HCT116 (cell line): ENCODE data around the gene CASTOR1. TPM values are rescaled to one million over a fixed set of nuclear protein-coding genes. Genes with fewer than 3 reads are reported as not detected.

ENCODE experiments used
- ATAC-seq: fragments of 200-7000 bp; cut with Tn5 transposase; 2 replicates; pipeline ENCODE4 v1.9.1; 2020; ENCODE audit warnings: mild to moderate bottlenecking, moderate library complexity
- BruUV-seq: library from RNA; stranded (reverse); fragments of 400-500 nt; replicated peaks from 2 replicates; lab custom pipeline; 2021; lab: Mats Ljungman, UMichigan
- CTCF ChIA-PET: fragments of 300-600 bp; sonication (Branson Sonifier 250); formaldehyde crosslinking; loops from one replicate; lab custom pipeline; 2021; ENCODE audit warnings: antibody characterized with exemption; lab: Charles Lee
- POLR2A ChIA-PET: fragments of 300-600, 350-600 bp; sonication (Branson Sonifier 250); formaldehyde crosslinking; loops from one replicate; lab custom pipeline; 2021; ENCODE audit warnings: antibody characterized with exemption; lab: Charles Lee
- RAD21 ChIA-PET, 2 experiments: fragments of 300-600 bp; sonication (Branson Sonifier 250); formaldehyde crosslinking; loops; one replicate each; lab custom pipeline; 2023; ENCODE audit warnings: low total read pairs in 2 of 2; ENCODE audit not compliant: uncharacterized antibody in 2 of 2, unreplicated experiment in 2 of 2, low non-redundant PET in 1 of 2; lab: Charles Lee
- DNase-seq: peaks from one replicate; pipeline ENCODE4 v3.0.0-alpha.2; 2010; ENCODE audit warnings: low read depth, low spot score
- H2AFZ ChIP-seq: fragments of 200-600 bp; shearing (Covaris generic), sonication (generic); 2 replicates; pipeline ENCODE4 v1.6.1; 2017; ENCODE audit warnings: low read depth, mixed run types, mixed read lengths, antibody characterized with exemption, low read length; ENCODE audit not compliant: poor library complexity, severe bottlenecking
- H3K27ac ChIP-seq: 2 replicates; pipeline ENCODE4 v1.5.1; 2012; ENCODE audit warnings: low read depth, low read length
- H3K27me3 ChIP-seq: fragments of 200-600 bp; sonication (generic); 2 replicates; pipeline ENCODE4 v1.6.1; 2016; ENCODE audit warnings: mixed run types, low read length, mixed read lengths; ENCODE audit not compliant: insufficient read depth
- H3K36me3 ChIP-seq, 2 experiments: fragments of 200-500 bp in 1 of 2; fragments of 200-600 bp in 1 of 2; sonication (Bioruptor generic) in 1 of 2; sonication (generic) in 1 of 2; 2 replicates each; pipeline versions ENCODE4 v1.5.1 to v1.6.1; 2014 to 2016; ENCODE audit warnings: low read length in 2 of 2, inconsistent platforms in 1 of 2, mixed read lengths in 1 of 2, mixed run types in 1 of 2; ENCODE audit not compliant: insufficient read depth in 2 of 2, control insufficient read depth in 1 of 2
- H3K4me1 ChIP-seq, 2 experiments: fragments of 200-600 bp in 1 of 2; sonication (generic) in 1 of 2; 2 replicates each; pipeline versions ENCODE4 v1.5.1 to v1.6.1; 2012 to 2017; ENCODE audit warnings: low read length in 2 of 2, inconsistent platforms in 1 of 2, mild to moderate bottlenecking in 1 of 2, mixed read lengths in 1 of 2, mixed run types in 1 of 2, moderate library complexity in 1 of 2; ENCODE audit not compliant: insufficient read depth in 2 of 2, control insufficient read depth in 1 of 2
- H3K4me2 ChIP-seq: fragments of 200-600 bp; sonication (generic); 2 replicates; pipeline ENCODE4 v1.6.1; 2017; ENCODE audit warnings: mixed run types, low read length, mixed read lengths
- H3K4me3 ChIP-seq, 2 experiments: fragments of 200-600 bp in 1 of 2; sonication (generic) in 1 of 2; replicated peaks in 1 of 2; 2 replicates each; pipeline ENCODE4 v1.5.1; 2011 to 2016; ENCODE audit warnings: low read length in 2 of 2, control low read depth in 1 of 2, low read depth in 1 of 2, mild to moderate bottlenecking in 1 of 2, mixed read lengths in 1 of 2, mixed run types in 1 of 2
- H3K79me2 ChIP-seq: fragments of 200-600 bp; sonication (generic); 2 replicates; pipeline ENCODE4 v1.6.1; 2017; ENCODE audit warnings: mild to moderate bottlenecking, mixed run types, low read length, moderate library complexity, mixed read lengths; ENCODE audit not compliant: insufficient read depth
- H3K9ac ChIP-seq: fragments of 200-600 bp; sonication (generic); 2 replicates; pipeline ENCODE4 v1.6.1; 2016; ENCODE audit warnings: low read length, mixed read lengths
- H3K9me2 ChIP-seq: fragments of 200-600 bp; sonication (generic), shearing (Covaris generic); 2 replicates; pipeline ENCODE4 v1.6.1; 2017; ENCODE audit warnings: mixed run types, mild to moderate bottlenecking, moderate library complexity; ENCODE audit not compliant: insufficient read depth
- H3K9me3 ChIP-seq, 2 experiments: fragments of 200-500 bp in 1 of 2; fragments of 200-600 bp in 1 of 2; sonication (Bioruptor generic) in 1 of 2; sonication (generic) in 1 of 2; 2 replicates each; pipeline ENCODE4 v1.6.1; 2014 to 2017; ENCODE audit warnings: low read length in 2 of 2, mixed read lengths in 2 of 2, inconsistent platforms in 1 of 2, low read depth in 1 of 2, mild to moderate bottlenecking in 1 of 2, mixed run types in 1 of 2, moderate library complexity in 1 of 2; ENCODE audit not compliant: control insufficient read depth in 1 of 2, insufficient read depth in 1 of 2
- H4K20me1 ChIP-seq: fragments of 200-600 bp; sonication (generic), shearing (Covaris generic); 2 replicates; pipeline ENCODE4 v1.6.1; 2017; ENCODE audit warnings: mixed run types, mild to moderate bottlenecking, moderate library complexity; ENCODE audit not compliant: insufficient read depth
- EGR1 ChIP-seq: IDR thresholded peaks from 2 replicates; pipeline ENCODE4 v1.6.1; 2012; ENCODE audit warnings: low read depth
- ELF1 ChIP-seq: IDR thresholded peaks from 2 replicates; pipeline ENCODE4 v1.6.1; 2012; ENCODE audit warnings: low read depth, borderline replicate concordance
- EZH2 ChIP-seq: fragments of 200-600 bp; sonication (generic); IDR thresholded peaks from 2 replicates; pipeline ENCODE4 v1.6.1; 2017; ENCODE audit warnings: antibody characterized with exemption, mixed run types
- FOSL1 ChIP-seq: IDR thresholded peaks from 2 replicates; pipeline ENCODE4 v1.6.1; 2012; ENCODE audit warnings: low read depth
- SIN3A ChIP-seq: IDR thresholded peaks from 2 replicates; pipeline ENCODE4 v1.6.1; 2012; ENCODE audit warnings: low read depth
- SP1 ChIP-seq: IDR thresholded peaks from 2 replicates; pipeline ENCODE4 v1.6.1; 2012; ENCODE audit warnings: low read depth
- SRF ChIP-seq: IDR thresholded peaks from 2 replicates; pipeline ENCODE4 v1.6.1; 2012; ENCODE audit warnings: low read depth
- intact Hi-C: fragments of 100-400 bp; cut with micrococcal nuclease; formaldehyde crosslinking; loops from 2 replicates; pipeline ENCODE4 v1.10.0; 2022
- total RNA-seq: library from RNA; stranded (reverse); gene quantifications from one replicate; pipeline ENCODE4 v1.2.1, GENCODE V29; 2021; ENCODE audit not compliant: unreplicated experiment
- TF ChIP-seq, protein P1 (sequence below): IDR thresholded peaks from 2 replicates; pipeline ENCODE4 v1.6.1; 2012
- TF ChIP-seq, protein P2 (sequence below): IDR thresholded peaks from 2 replicates; pipeline ENCODE4 v1.6.1; 2011; ENCODE audit warnings: mild to moderate bottlenecking, low read length, moderate library complexity; ENCODE audit not compliant: insufficient replicate concordance; ENCODE audit errors: extremely low read depth

Gene CASTOR1
- total RNA-seq, 1 experiment from 2014 or later, result 6.5 TPM

DNA sequence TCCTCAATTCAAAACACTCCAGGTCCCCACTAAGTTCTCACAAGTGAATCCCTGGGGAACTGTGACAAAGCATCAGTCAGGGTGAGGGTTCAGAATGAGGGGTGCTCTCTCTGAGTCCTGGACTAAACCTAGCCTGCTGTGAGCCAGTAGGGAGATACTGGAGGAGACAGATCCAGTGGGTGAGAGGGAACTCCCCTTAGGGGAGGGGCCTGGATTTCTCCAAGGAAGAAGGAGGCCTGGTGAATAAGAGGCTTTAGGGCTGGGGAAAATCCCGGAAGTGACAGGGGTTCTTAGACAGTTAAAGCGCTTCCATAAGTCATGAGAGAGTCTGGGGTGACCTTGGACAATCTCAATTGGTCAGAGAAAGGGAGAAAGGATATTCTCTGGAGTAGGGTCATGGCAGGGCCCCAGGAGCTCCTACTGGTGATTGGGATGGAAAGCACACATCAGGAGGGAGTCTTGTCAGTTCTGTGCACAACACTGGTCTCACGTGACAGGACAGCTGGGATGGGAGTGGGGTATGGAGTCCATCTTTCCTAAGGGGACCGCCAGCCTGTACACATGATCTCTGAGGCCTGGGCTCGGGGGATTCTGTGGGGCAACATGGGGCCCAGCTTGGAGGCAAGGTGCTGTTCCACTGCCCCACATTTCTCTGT lies 35.9 kb upstream of the CASTOR1 start:
- ChIA-PET RAD21 (no interaction called here), CTCF (interaction anchor here (6.4 kb wide), 1 partner anchor 36 kb away, joined by 81 read pairs; the partner anchor contains the start of gene CASTOR1), POLR2A (interaction anchor here (0.7 to 1.5 kb wide), 2 partner anchors 37 to 205 kb away, joined by 3 to 6 read pairs; partner anchors contain the start of gene CASTOR1)
- no peaks in the 10 kb centered on the region for H3K27me3 ChIP-seq
- no TSS peak for BruUV-seq
- no peaks in the 10 kb centered on the region for H3K9me2 ChIP-seq
- H3K9ac ChIP-seq, result peak overlapping the region; percentile 67; the same call in 1 of the 2 replicates
- peaks cover 26 to 39% of the 10 kb centered on the region in 2 experiments for H3K4me1 ChIP-seq
- TF ChIP-seq SP1, result no peak
- TF ChIP-seq, protein P1, sequence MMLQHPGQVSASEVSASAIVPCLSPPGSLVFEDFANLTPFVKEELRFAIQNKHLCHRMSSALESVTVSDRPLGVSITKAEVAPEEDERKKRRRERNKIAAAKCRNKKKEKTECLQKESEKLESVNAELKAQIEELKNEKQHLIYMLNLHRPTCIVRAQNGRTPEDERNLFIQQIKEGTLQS, result no peak
- TF ChIP-seq, protein P2, sequence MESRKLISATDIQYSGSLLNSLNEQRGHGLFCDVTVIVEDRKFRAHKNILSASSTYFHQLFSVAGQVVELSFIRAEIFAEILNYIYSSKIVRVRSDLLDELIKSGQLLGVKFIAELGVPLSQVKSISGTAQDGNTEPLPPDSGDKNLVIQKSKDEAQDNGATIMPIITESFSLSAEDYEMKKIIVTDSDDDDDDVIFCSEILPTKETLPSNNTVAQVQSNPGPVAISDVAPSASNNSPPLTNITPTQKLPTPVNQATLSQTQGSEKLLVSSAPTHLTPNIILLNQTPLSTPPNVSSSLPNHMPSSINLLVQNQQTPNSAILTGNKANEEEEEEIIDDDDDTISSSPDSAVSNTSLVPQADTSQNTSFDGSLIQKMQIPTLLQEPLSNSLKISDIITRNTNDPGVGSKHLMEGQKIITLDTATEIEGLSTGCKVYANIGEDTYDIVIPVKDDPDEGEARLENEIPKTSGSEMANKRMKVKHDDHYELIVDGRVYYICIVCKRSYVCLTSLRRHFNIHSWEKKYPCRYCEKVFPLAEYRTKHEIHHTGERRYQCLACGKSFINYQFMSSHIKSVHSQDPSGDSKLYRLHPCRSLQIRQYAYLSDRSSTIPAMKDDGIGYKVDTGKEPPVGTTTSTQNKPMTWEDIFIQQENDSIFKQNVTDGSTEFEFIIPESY, result no peak
- TF ChIP-seq SRF, result no peak
- TF ChIP-seq ELF1, result no peak
- TF ChIP-seq EZH2, result no peak
- TF ChIP-seq SIN3A, result no peak
- no peak for TF ChIP-seq FOSL1
- no peak for TF ChIP-seq EGR1
- intact Hi-C loops, result no loop called here
- H4K20me1 ChIP-seq, result no peaks in the 10 kb centered on the region
- DNase-seq (no peak), ATAC-seq (no peak)
- peak overlapping the region; percentile 93 for H3K4me2 ChIP-seq
- H3K79me2 ChIP-seq, result peaks cover 4% of the 10 kb centered on the region; the same call in 1 of the 2 replicates
- H3K4me3 ChIP-seq, result peak overlapping the region; percentile 69 to 78
- H2AFZ ChIP-seq, result no peak overlapping the region
- H3K9me3 ChIP-seq, result no peaks in the 10 kb centered on the region
- H3K27ac ChIP-seq, result peak overlapping the region; percentile 16; the same call in 1 of the 2 replicates
- H3K36me3 ChIP-seq, result no peaks in the 10 kb centered on the region
